Gastroesophageal sphincter (tissue), 3 donors: ENCODE measurements around the gene ZNF175.

Experiments used
- CTCF ChIP-seq, 4 experiments: fragments of 200-600 bp in 2 of 4; fragments of 450-650 bp in 2 of 4; sonication (generic) in 1 of 4; IDR thresholded peaks; one replicate each; pipeline ENCODE4 v1.5.1; 2017 to 2019; ENCODE audit warnings: antibody characterized with exemption in 4 of 4, mild to moderate bottlenecking in 2 of 4, moderate library complexity in 2 of 4
- POLR2A ChIP-seq, 2 donors: fragments of 450-650 bp; IDR thresholded peaks; one replicate each; pipeline ENCODE4 v1.6.1; 2017; ENCODE audit warnings: antibody characterized with exemption in 2 of 2, mild to moderate bottlenecking in 2 of 2, moderate library complexity in 1 of 2
- POLR2AphosphoS5 ChIP-seq: sonication (generic); formaldehyde crosslinking; IDR thresholded peaks from one replicate; pipeline ENCODE4 v1.6.1; 2017; ENCODE audit warnings: antibody characterized with exemption

GRCh38 chr19:51594774-51595109 lies 23.7 kb downstream of the ZNF175 start:
- TF ChIP-seq CTCF (IDR thresholded peaks at IDR 0.05) (no peak), POLR2A (IDR thresholded peaks at IDR 0.05) (no peak), POLR2AphosphoS5 (no peak)
